Neural cell (in vitro differentiated cells): ENCODE data around the gene NCBP1. TPM values are rescaled to one million over a fixed set of nuclear protein-coding genes. Genes with fewer than 3 reads are reported as not detected.

Source experiments
- H2AFZ ChIP-seq: fragments of 200-600, 300-800 bp; sonication (generic), shearing (Covaris generic); 2 replicates; pipeline ENCODE4 v1.6.0; 2014; ENCODE audit warnings: low read depth, mild to moderate bottlenecking, antibody characterized with exemption, low read length, moderate library complexity
- H3F3A ChIP-seq: fragments of 200-600 bp; shearing (Covaris generic); 2 replicates; pipeline ENCODE4 v1.6.1; 2016; ENCODE audit warnings: mild to moderate bottlenecking, moderate library complexity, mixed read lengths, antibody characterized with exemption, low read length; ENCODE audit not compliant: insufficient read depth, poor library complexity, severe bottlenecking
- H3K27ac ChIP-seq: fragments of 200-600, 300-800 bp; sonication (generic), shearing (Covaris generic); 2 replicates; pipeline ENCODE4 v1.5.1; 2014; ENCODE audit warnings: mild to moderate bottlenecking, low read length, moderate library complexity
- H3K27me3 ChIP-seq: fragments of 300-800, 200-600 bp; sonication (generic), shearing (Covaris generic); 2 replicates; pipeline ENCODE4 v1.6.0; 2014; ENCODE audit warnings: mild to moderate bottlenecking, low read depth, low read length, moderate library complexity; ENCODE audit not compliant: insufficient read depth
- H3K36me3 ChIP-seq: fragments of 300-800, 200-600 bp; sonication (generic), shearing (Covaris generic); 2 replicates; pipeline ENCODE4 v1.5.1; 2014; ENCODE audit warnings: mild to moderate bottlenecking, antibody characterized with exemption, low read length, moderate library complexity; ENCODE audit not compliant: insufficient read depth
- H3K4me2 ChIP-seq: fragments of 300-800, 200-600 bp; sonication (generic), shearing (Covaris generic); 2 replicates; pipeline ENCODE4 v1.6.0; 2014; ENCODE audit warnings: mild to moderate bottlenecking, low read length
- H3K4me3 ChIP-seq: fragments of 300-800, 200-600 bp; sonication (generic), shearing (Covaris generic); 2 replicates; pipeline ENCODE4 v1.5.1; 2014; ENCODE audit warnings: mild to moderate bottlenecking, low read length, moderate library complexity
- H3K79me2 ChIP-seq: fragments of 200-600 bp; shearing (Covaris generic); replicated peaks from 2 replicates; pipeline ENCODE4 v1.6.0; 2014; ENCODE audit warnings: mild to moderate bottlenecking, low read length, moderate library complexity; ENCODE audit not compliant: insufficient read depth
- H3K9ac ChIP-seq: fragments of 300-800, 200-600 bp; sonication (generic), shearing (Covaris generic); 2 replicates; pipeline ENCODE4 v1.6.1; 2016; ENCODE audit warnings: mild to moderate bottlenecking, low read length, mixed read lengths
- H3K9me2 ChIP-seq: fragments of 200-600 bp; shearing (Covaris generic); 2 replicates; pipeline ENCODE4 v1.6.1; 2016; ENCODE audit warnings: mild to moderate bottlenecking, low read length, mixed read lengths; ENCODE audit not compliant: insufficient read depth
- H3K9me3 ChIP-seq: fragments of 200-600, 300-800 bp; sonication (generic), shearing (Covaris generic); 2 replicates; pipeline ENCODE4 v1.6.1; 2016; ENCODE audit warnings: mild to moderate bottlenecking, mixed run types, low read length, moderate library complexity, mixed read lengths
- H4K20me1 ChIP-seq: fragments of 200-600 bp; shearing (Covaris generic); 2 replicates; pipeline ENCODE4 v1.6.1; 2016; ENCODE audit warnings: mild to moderate bottlenecking, mixed run types; ENCODE audit not compliant: insufficient read depth
- CTCF ChIP-seq: fragments of 450-650 bp; IDR thresholded peaks from 2 replicates; pipeline ENCODE4 v1.5.1; 2014; ENCODE audit warnings: antibody characterized with exemption, mild to moderate bottlenecking, moderate library complexity; ENCODE audit not compliant: poor library complexity, severe bottlenecking
- EP300 ChIP-seq: fragments of 450-650 bp; conservative IDR thresholded peaks from 2 replicates; pipeline ENCODE4 v1.6.1; 2014; ENCODE audit warnings: antibody characterized with exemption, mild to moderate bottlenecking, moderate library complexity; ENCODE audit not compliant: poor library complexity, severe bottlenecking
- EZH2 ChIP-seq: fragments of 200-600, 300-800 bp; shearing (Covaris generic), sonication (generic); IDR thresholded peaks from 2 replicates; pipeline ENCODE4 v1.6.1; 2014; ENCODE audit warnings: antibody characterized with exemption, low read length, borderline replicate concordance, mild to moderate bottlenecking; ENCODE audit not compliant: insufficient read depth, poor library complexity, severe bottlenecking
- SMC3 ChIP-seq: fragments of 450-650 bp; conservative IDR thresholded peaks from 2 replicates; pipeline ENCODE4 v1.6.1; 2014; ENCODE audit warnings: antibody characterized with exemption, mild to moderate bottlenecking, moderate library complexity; ENCODE audit not compliant: poor library complexity
- polyA plus RNA-seq: library from polyadenylated mRNA; depleted of rRNA; stranded (reverse); fragments of >200 nt; gene quantifications from 2 replicates; pipeline ENCODE4 v1.2.3, GENCODE V29; 2014

Gene NCBP1
- polyA plus RNA-seq, 1 donor from 2014 or later = 30.6 TPM

- no peak overlapping the region for H2AFZ ChIP-seq
- H3F3A ChIP-seq = no peaks in the 10 kb centered on the region
- no peaks in the 10 kb centered on the region for H3K36me3 ChIP-seq
- TF ChIP-seq CTCF (no peak), EZH2 (no peak)
- no peak overlapping the region for H3K27ac ChIP-seq
- H4K20me1 ChIP-seq = no peaks in the 10 kb centered on the region
- no peak overlapping the region for H3K4me2 ChIP-seq
- no peak overlapping the region for H3K9ac ChIP-seq
- H3K27me3 ChIP-seq = no peaks in the 10 kb centered on the region
- no peaks in the 10 kb centered on the region for H3K9me3 ChIP-seq
- H3K9me2 ChIP-seq = no peaks in the 10 kb centered on the region
- no peaks in the 10 kb centered on the region for H3K79me2 ChIP-seq
- no peak overlapping the region for H3K4me3 ChIP-seq
Measured at GRCh38 chr9:97593960-97594359, 39.7 kb upstream of the NCBP1 start.

- Histone ChIP-seq H3K79me2 (no peaks in the 10 kb centered on the region), H2AFZ (no peak overlapping the region), H3K9ac (no peak overlapping the region)
Measured at GRCh38 chr9:97594381-97594921, 39.2 kb upstream of the NCBP1 start.

DNA sequence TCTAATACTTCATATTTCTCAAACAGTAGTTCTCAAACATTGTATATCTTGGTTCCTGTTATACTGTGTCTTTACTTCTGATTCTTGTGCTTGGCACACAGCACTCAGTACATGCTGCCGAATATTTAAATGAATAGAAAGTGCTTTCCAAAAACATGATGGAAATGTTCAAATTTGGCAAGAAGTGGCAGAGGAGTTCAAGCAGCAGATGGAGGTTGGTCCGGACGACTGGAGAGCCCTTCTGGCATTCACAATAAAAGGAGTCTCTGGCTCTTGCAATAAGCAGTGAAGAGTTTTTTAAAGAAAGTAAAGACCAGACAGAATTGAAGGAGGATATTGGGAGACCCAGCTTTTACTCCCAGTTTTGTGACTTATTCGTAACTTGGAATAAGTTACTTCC lies 36.7 kb upstream of the NCBP1 start:
- H3K27me3 ChIP-seq = no peaks in the 10 kb centered on the region
- H3K9me3 ChIP-seq = no peaks in the 10 kb centered on the region
- H3K4me2 ChIP-seq = no peak overlapping the region
- no peak overlapping the region for H2AFZ ChIP-seq
- no peak for TF ChIP-seq EP300
- H3K79me2 ChIP-seq = no peaks in the 10 kb centered on the region
- no peaks in the 10 kb centered on the region for H4K20me1 ChIP-seq
- no peaks in the 10 kb centered on the region for H3F3A ChIP-seq
- H3K27ac ChIP-seq = no peak overlapping the region
- no peak overlapping the region for H3K4me3 ChIP-seq
- H3K9me2 ChIP-seq = no peaks in the 10 kb centered on the region
- no peaks in the 10 kb centered on the region for H3K36me3 ChIP-seq
- no peak overlapping the region for H3K9ac ChIP-seq

More at GRCh38 chr9:97594381-97594921, 39.2 kb upstream of the NCBP1 start:
- Histone ChIP-seq H3K27ac (no peak overlapping the region), H3K9me2 (no peaks in the 10 kb centered on the region), H3F3A (no peaks in the 10 kb centered on the region), H3K9me3 (no peaks in the 10 kb centered on the region), H4K20me1 (no peaks in the 10 kb centered on the region), H3K4me2 (no peak overlapping the region), H3K27me3 (no peaks in the 10 kb centered on the region), H3K4me3 (no peak overlapping the region), H3K36me3 (no peaks in the 10 kb centered on the region)
- TF ChIP-seq SMC3 (no peak), CTCF (no peak)
